Skeletal muscle satellite cell (primary cell): ENCODE data around the gene SNX10. TPM values are rescaled to one million over a fixed set of nuclear protein-coding genes. Genes with fewer than 3 reads are reported as not detected.
"Not testable (repeated sequence)": the region's sequence is repeated elsewhere in the genome, so short reads cannot be mapped to it uniquely, and the experiment has no call there.

ENCODE experiments used
- H3K27me3 ChIP-seq: 2 replicates; pipeline ENCODE4 v1.7.0; 2013; ENCODE audit warnings: low read length; ENCODE audit not compliant: control insufficient read depth, insufficient read depth
- H3K36me3 ChIP-seq: 2 replicates; pipeline ENCODE4 v1.7.0; 2013; ENCODE audit warnings: mild to moderate bottlenecking, control low read depth, low read length; ENCODE audit not compliant: insufficient read depth
- H3K4me1 ChIP-seq: 2 replicates; pipeline ENCODE4 v1.7.0; 2013; ENCODE audit warnings: low read length; ENCODE audit not compliant: control insufficient read depth, insufficient read depth
- H3K4me2 ChIP-seq: 2 replicates; pipeline ENCODE4 v1.7.0; 2013; ENCODE audit warnings: mild to moderate bottlenecking, low read length
- H3K4me3 ChIP-seq: 2 replicates; pipeline ENCODE4 v1.7.0; 2013; ENCODE audit warnings: low read length
- H3K9ac ChIP-seq: 2 replicates; pipeline ENCODE4 v1.7.0; 2013; ENCODE audit warnings: mild to moderate bottlenecking, low read depth, low read length, moderate library complexity
- H3K9me3 ChIP-seq: replicated peaks from 2 replicates; pipeline ENCODE4 v1.7.0; 2013; ENCODE audit warnings: mild to moderate bottlenecking, control low read depth, low read length
- total RNA-seq: library from RNA; depleted of rRNA; stranded (reverse); fragments of >200 nt; gene quantifications from 2 replicates; pipeline ENCODE4 v1.2.3, GENCODE V29; 2012; rRNA removed

Gene SNX10, protein sequence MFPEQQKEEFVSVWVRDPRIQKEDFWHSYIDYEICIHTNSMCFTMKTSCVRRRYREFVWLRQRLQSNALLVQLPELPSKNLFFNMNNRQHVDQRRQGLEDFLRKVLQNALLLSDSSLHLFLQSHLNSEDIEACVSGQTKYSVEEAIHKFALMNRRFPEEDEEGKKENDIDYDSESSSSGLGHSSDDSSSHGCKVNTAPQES
- total RNA-seq = 0.66 and 0.76 TPM in 2 replicates

DNA sequence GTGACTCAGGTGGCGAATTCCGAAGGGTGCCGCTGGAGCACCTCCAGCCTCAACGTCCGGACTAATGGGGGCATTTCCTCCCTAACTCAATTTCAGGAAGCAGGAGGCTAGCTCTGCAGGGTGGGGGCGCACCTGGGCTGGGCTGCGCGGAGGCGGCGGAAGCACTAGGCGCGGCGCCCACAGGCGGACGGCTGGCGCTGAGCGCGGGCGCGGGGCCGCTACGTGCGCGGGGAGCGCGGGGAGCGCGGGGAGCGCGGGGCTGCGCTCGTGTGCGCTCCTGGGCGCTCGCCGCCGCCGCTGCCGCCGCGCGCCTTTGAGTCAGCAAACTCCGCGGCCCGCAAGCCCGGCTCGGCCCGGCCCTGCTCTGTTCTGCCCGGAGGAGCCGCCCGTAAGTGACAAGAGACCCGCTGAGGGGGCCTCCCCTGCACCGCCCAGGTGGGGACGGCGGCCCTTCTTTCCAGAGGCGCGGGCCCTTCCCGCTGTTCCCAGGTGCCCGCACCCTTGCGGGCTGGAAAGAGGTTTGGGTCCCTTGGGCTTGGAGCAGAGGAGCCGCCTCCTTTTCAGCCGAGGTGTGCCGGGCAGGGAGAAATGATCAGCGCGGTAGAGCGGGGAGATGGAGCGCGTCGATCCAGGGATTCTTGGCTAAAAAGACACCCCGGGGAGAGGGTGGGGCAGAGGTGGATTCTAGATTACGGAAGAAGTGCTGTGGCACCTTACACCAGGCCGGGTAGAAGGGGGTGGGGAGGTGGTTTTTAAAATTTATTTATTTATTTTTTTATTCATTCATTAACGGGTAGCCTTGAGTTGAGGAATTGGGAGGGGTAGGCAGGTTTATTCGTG is at the start of gene SNX10:
SNX10 (plus strand) TSS at position 164 of the 840 bp plus-strand sequence. CDS start 54,581 bp downstream, outside the sequence.
- Histone ChIP-seq H3K9ac (peak within 1 kb of the TSS; percentile 26), H3K27me3 (peaks cover 7% of the 10 kb centered on the region), H3K4me1 (no peaks in the 10 kb centered on the region), H3K4me2 (peak within 1 kb of the TSS; percentile 70), H3K9me3 (no peaks in the 10 kb centered on the region), H3K4me3 (peak within 1 kb of the TSS; percentile 64), H3K36me3 (no peaks in the 10 kb centered on the region)

- no peak overlapping the region for H3K9ac ChIP-seq
- H3K4me3 ChIP-seq = no peak overlapping the region
- H3K4me2 ChIP-seq = no peak overlapping the region
- H3K36me3 ChIP-seq = no peaks in the 10 kb centered on the region
- no peaks in the 10 kb centered on the region for H3K9me3 ChIP-seq
- no peaks in the 10 kb centered on the region for H3K27me3 ChIP-seq
- no peaks in the 10 kb centered on the region for H3K4me1 ChIP-seq
Observed at GRCh38 chr7:26245150-26245549, 46.5 kb upstream of the SNX10 start.

DNA sequence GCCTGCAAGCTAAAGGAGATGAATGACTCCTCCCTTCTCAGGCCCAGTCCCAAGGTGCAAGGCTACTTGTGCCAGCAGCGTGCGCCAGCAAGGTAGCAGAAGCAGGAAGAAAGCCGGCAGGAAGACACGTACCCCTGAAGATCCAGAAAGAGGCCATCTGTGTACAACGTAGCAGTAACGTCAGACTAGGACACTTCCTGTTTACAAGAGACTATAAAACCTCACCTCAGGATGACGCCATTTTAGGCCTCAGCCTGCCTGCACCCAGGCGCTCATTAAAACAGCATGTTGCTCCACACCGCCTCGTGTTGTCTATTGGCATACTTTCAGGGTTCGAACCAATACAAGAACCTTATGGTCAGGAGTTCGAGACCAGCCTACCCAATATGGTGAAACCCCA is 41.4 kb upstream of the SNX10 start:
- no peaks in the 10 kb centered on the region for H3K36me3 ChIP-seq
- H3K27me3 ChIP-seq = no peaks in the 10 kb centered on the region
- no peaks in the 10 kb centered on the region for H3K4me1 ChIP-seq
- no peaks in the 10 kb centered on the region for H3K9me3 ChIP-seq
- no peak overlapping the region for H3K4me2 ChIP-seq
- H3K9ac ChIP-seq = no peak overlapping the region
- H3K4me3 ChIP-seq = no peak overlapping the region

DNA sequence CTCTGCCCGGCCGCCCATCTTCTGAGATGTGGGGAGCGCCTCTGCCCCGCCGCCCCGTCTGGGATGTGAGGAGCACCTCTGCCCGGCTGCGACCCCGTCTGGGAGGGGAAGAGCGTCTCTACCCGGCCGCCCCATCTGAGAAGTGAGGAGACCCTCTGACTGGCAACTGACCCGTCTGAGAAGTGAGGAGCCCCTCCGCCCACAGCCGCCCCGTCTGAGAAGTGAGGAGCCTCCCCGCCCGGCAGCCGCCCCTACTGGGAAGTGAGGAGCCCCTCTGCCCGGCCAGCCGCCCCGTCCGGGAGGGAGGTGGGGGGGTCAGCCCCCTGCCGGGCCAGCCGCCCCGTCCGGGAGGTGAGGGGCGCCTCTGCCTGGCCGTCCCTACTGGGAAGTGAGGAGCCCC is 29.8 kb upstream of the SNX10 start:
- H3K27me3 ChIP-seq, H3K4me1 ChIP-seq, H3K9ac ChIP-seq, H3K36me3 ChIP-seq, H3K4me3 ChIP-seq, H3K9me3 ChIP-seq, H3K4me2 ChIP-seq: not testable (repeated sequence)

DNA sequence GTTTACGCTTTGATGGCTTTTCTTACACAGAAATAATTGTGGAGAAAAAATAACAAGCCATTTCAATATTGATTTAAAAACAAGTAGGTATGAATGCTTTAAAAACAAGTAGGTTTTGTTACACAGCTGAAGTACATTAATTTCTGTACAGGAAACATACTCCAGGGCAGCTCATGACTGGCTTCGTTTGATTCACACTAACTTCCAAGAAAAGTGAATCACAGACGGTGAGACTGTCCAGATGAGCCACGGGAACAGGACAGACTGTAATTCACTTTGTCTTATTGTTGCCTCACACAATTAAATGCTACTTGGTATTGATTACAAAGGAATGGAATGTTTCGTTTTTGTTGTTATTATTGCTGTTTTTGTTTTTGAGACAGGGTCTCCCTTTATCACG is 26.6 kb upstream of the SNX10 start:
- H3K4me2 ChIP-seq = no peak overlapping the region
- no peaks in the 10 kb centered on the region for H3K9me3 ChIP-seq
- H3K4me1 ChIP-seq = no peaks in the 10 kb centered on the region
- no peaks in the 10 kb centered on the region for H3K27me3 ChIP-seq
- no peak overlapping the region for H3K4me3 ChIP-seq
- H3K36me3 ChIP-seq = no peaks in the 10 kb centered on the region
- H3K9ac ChIP-seq = no peak overlapping the region

DNA sequence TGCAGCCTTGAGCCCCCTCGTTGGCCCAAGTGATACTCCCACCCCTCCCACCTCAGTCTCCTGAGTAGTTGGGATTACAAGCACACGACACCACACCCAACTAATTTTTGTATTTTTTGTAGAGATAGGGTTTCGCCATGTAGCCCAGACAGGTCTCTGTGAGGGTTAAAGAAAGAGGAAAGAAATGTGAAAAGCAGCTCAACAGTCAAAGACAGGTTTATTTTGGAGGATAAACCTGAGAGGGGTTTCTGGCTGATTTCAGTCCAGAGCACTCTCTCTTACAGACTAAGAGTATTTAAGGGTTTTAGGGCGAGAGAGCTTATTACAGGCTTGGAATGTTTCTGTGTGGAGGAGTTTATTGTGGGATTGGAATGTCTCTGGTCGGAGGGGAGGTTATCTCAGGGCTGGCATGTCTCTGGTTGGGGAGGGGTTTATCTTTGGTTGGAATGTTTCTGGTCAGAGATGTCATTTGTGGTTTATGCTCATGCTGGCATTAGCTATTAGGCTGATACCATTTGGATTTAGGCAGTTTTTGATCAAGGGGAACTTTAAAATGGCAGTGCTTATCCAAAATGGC is 26.1 kb upstream of the SNX10 start:
- H3K36me3 ChIP-seq = no peaks in the 10 kb centered on the region
- no peak overlapping the region for H3K9ac ChIP-seq
- H3K27me3 ChIP-seq = no peaks in the 10 kb centered on the region
- no peaks in the 10 kb centered on the region for H3K9me3 ChIP-seq
- no peak overlapping the region for H3K4me3 ChIP-seq
- no peaks in the 10 kb centered on the region for H3K4me1 ChIP-seq
- H3K4me2 ChIP-seq = no peak overlapping the region

GRCh38 chr7:26267601-26268166 is 24.0 kb upstream of the SNX10 start:
- no peaks in the 10 kb centered on the region for H3K9me3 ChIP-seq
- H3K4me1 ChIP-seq = no peaks in the 10 kb centered on the region
- H3K36me3 ChIP-seq = no peaks in the 10 kb centered on the region
- H3K4me3 ChIP-seq = no peak overlapping the region
- no peak overlapping the region for H3K9ac ChIP-seq
- H3K27me3 ChIP-seq = no peaks in the 10 kb centered on the region
- H3K4me2 ChIP-seq = no peak overlapping the region

DNA sequence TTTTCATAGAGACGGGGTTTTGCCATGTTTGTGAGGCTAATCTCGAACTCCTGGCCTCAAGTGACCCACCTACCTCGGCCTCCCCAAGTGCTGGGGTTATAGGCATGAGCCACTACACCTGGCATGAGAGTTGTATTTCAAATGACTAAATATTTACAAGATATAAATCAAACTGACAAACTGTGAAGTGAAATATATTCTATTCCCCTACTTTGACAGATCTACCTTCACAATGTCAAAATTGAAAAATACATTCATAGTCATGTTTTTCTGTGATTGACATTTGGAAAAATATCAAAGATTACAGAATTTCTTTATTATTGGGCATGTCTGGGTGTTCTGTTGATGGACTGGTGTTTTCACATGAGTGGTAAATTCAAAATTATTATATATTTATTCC is 16.4 kb upstream of the SNX10 start:
- no peaks in the 10 kb centered on the region for H3K27me3 ChIP-seq
- no peaks in the 10 kb centered on the region for H3K4me1 ChIP-seq
- H3K4me3 ChIP-seq = no peak overlapping the region
- H3K4me2 ChIP-seq = no peak overlapping the region
- no peak overlapping the region for H3K9ac ChIP-seq
- H3K36me3 ChIP-seq = no peaks in the 10 kb centered on the region
- H3K9me3 ChIP-seq = no peaks in the 10 kb centered on the region

DNA sequence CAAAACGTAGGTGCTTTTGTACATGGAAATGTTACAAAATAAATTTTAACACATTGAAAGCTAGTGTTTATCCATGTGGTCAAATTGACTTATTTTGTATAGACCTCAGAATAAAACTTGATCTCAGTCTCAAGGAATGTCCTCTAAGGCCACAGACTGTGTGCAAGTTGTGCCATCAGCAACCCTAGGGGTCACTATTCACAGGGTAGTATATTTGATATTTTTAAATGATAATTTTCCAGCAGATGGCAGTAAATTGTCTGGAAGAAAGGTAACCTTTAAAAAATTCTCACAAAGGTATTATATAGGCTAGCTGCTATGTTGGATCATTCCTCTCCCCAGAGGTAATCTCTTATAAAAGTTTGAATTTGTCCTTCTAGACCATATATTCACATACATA is 12.9 kb upstream of the SNX10 start:
- Histone ChIP-seq H3K4me2 (no peak overlapping the region), H3K9ac (no peak overlapping the region), H3K27me3 (no peaks in the 10 kb centered on the region), H3K4me1 (no peaks in the 10 kb centered on the region), H3K36me3 (no peaks in the 10 kb centered on the region), H3K9me3 (no peaks in the 10 kb centered on the region), H3K4me3 (no peak overlapping the region)

DNA sequence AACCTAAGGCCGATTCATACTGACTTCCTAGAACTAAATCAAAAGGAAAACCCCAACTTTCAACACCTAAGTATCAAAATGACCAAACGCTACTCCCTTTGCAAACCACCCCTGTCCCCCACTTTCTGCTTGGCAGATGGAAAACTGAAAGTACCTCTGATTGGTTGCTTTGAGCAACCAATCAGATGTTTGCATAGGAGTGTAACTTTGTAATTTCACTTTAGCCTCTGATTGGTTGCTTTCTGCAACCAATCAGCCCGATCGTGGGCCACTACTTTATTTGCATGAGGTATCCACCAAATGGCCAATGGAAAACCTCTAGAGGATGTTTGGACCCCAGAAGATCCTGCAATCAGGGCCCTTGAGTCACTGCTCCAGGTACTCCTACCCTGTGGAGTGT is 12.3 kb upstream of the SNX10 start:
- Histone ChIP-seq H3K4me2 (no peak overlapping the region), H3K4me1 (no peaks in the 10 kb centered on the region), H3K9me3 (no peaks in the 10 kb centered on the region), H3K4me3 (no peak overlapping the region), H3K27me3 (no peaks in the 10 kb centered on the region), H3K9ac (no peak overlapping the region), H3K36me3 (no peaks in the 10 kb centered on the region)

DNA sequence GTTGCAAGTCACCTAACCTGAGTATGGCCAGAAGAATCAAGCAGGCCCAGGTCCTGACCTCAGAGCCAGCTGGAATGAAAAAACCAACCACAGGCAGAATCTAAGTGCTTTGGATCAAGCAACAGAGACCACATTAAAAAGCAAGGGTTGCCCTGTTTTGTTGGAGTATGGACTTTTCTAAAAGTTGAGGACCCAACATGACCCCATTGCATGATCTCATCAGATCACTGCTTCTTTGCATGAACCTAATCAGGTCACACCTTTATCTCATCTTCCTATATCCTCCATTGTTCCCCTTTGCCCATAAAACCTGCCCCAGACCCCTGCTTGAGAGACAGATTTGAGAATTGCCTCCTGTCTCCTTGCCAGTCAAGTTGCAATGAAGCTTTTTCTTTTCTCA is 11.6 kb upstream of the SNX10 start:
- no peaks in the 10 kb centered on the region for H3K27me3 ChIP-seq
- no peaks in the 10 kb centered on the region for H3K36me3 ChIP-seq
- no peak overlapping the region for H3K4me3 ChIP-seq
- H3K9ac ChIP-seq = no peak overlapping the region
- no peaks in the 10 kb centered on the region for H3K9me3 ChIP-seq
- H3K4me1 ChIP-seq = no peaks in the 10 kb centered on the region
- no peak overlapping the region for H3K4me2 ChIP-seq
